Stomach (tissue), 9 donors: ENCODE data around the gene BAIAP2L1. TPM values are rescaled to one million over a fixed set of nuclear protein-coding genes. Genes with fewer than 3 reads are reported as not detected.

Experiments
- DNase-seq, 2 donors: peaks; one replicate each; pipeline versions ENCODE4 v3.0.0 to v3.0.0-alpha.2; 2013 to 2019
- H3K27ac ChIP-seq, 5 donors: fragments of 200-600 bp in 4 of 5; sonication (generic) in 4 of 5; one replicate each; pipeline ENCODE4 v1.5.1; 2013 to 2019; ENCODE audit warnings: mild to moderate bottlenecking in 1 of 5, moderate library complexity in 1 of 5
- H3K27me3 ChIP-seq, 3 donors: fragments of 200-600 bp; sonication (generic); one replicate each; pipeline ENCODE4 v1.5.1; 2017 to 2019; ENCODE audit warnings: mixed run types in 1 of 3
- H3K36me3 ChIP-seq, 4 donors: fragments of 200-600 bp; sonication (generic); 1 replicate in 3 of 4; 2 replicates in 1 of 4; pipeline ENCODE4 v1.5.1; 2016 to 2019
- H3K4me1 ChIP-seq, 4 donors: fragments of 200-600 bp; sonication (generic); one replicate each; pipeline ENCODE4 v1.5.1; 2016 to 2019
- H3K4me3 ChIP-seq, 4 donors: fragments of 200-600 bp; sonication (generic) in 3 of 4; one replicate each; pipeline ENCODE4 v1.5.1; 2016 to 2019; ENCODE audit warnings: mild to moderate bottlenecking in 1 of 4
- H3K9me3 ChIP-seq, 4 donors: fragments of 200-600 bp; sonication (generic); one replicate each; pipeline ENCODE4 v1.5.1; 2016 to 2019
- EP300 ChIP-seq: sonication (generic); formaldehyde crosslinking; IDR thresholded peaks from one replicate; pipeline ENCODE4 v1.6.1; 2017; ENCODE audit warnings: antibody characterized with exemption
- POLR2A ChIP-seq, 4 donors: fragments of 450-650 bp; IDR thresholded peaks; one replicate each; pipeline ENCODE4 v1.6.1; 2016; ENCODE audit warnings: antibody characterized with exemption in 4 of 4, control low read depth in 2 of 4, mild to moderate bottlenecking in 1 of 4, moderate library complexity in 1 of 4
- POLR2AphosphoS5 ChIP-seq, 3 donors: sonication (generic); formaldehyde crosslinking; IDR thresholded peaks; one replicate each; pipeline ENCODE4 v1.6.1; 2016; ENCODE audit warnings: antibody characterized with exemption in 3 of 3
- WGBS, 5 donors: extraction: QIAGEN DNeasy Blood & Tissue Kit in 3 of 5; methylation state at CpG; one replicate each; pipeline versions ENCODE4 v1.1.5 to v1.1.7; 2013 to 2018; 5-methylcytosine and 5-hydroxymethylcytosine counted together
- intact Hi-C: fragments of 100-400 bp; cut with DNase I; formaldehyde crosslinking; loops from one replicate; pipeline ENCODE4 v1.15.1; 2023; ENCODE audit warnings: low total_unique reads
- polyA plus RNA-seq, 3 donors: library from polyadenylated mRNA; stranded (reverse); fragments of 200-250 nt; gene quantifications; one replicate each; pipeline ENCODE4 v1.2.3, GENCODE V29; 2013
- total RNA-seq, 5 donors: library from RNA; depleted of rRNA; stranded (reverse); fragments of >200 nt; gene quantifications; one replicate each; pipeline versions ENCODE4 v1.1.0 to v1.2.3, GENCODE V29; 2014 to 2016
- TF ChIP-seq, protein P1 (sequence below), 7 experiments: fragments of 450-650 bp in 4 of 7; fragments of 200-600 bp in 3 of 7; sonication (generic) in 3 of 7; IDR thresholded peaks; one replicate each; pipeline ENCODE4 v1.5.1; 2016 to 2019; ENCODE audit warnings: antibody characterized with exemption in 7 of 7, control low read depth in 2 of 7, mild to moderate bottlenecking in 1 of 7
- donor health status: healthy with polysubstance abuse.
- donor health status: Bipolar disorder and iron deficiency.
- donor health status: healthy.

The BAIAP2L1 gene
- total and polyA plus RNA-seq, 8 donors: 20.6 to 78.2 (median 50.0) TPM

DNA sequence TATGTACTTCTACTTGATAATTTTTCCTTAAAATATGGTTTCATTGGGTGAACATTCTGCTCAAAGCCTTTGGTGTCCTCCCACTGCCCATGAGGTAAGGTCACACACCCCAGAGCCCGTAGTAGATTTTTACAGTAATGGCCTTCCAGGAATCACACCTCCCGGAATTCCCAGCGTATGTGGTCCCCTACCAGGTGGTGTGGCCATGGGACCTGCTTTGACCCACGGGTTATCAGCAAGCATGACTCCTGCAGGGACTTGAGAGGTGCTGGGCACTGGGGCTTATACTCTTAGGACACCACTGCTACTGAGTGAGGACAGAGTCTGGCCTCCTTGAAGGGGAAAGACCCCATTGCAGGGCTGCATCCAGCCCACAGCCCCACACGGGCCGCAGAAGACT is 42.2 kb downstream of the BAIAP2L1 start:
- Histone ChIP-seq H3K36me3 (no peaks in the 10 kb centered on the region), H3K27me3 (no peaks in the 10 kb centered on the region), H3K27ac (peak overlapping the region in 4 of 5 donors; percentile 13 to 53 (median 26)), H3K9me3 (no peaks in the 10 kb centered on the region), H3K4me1 (peaks cover 23 to 36% (median 31%) of the 10 kb centered on the region in 4 donors), H3K4me3 (no peak overlapping the region)
- no peak for DNase-seq
- whole genome bisulfite sequencing, 5 donors: 89 to 94% (median 90%) methylated on average over 6 of the region's 6 CpGs
- TF ChIP-seq EP300 (no peak), POLR2A (IDR thresholded peaks at IDR 0.05) (no peak), POLR2AphosphoS5 (IDR thresholded peaks at IDR 0.05) (no peak)
- TF ChIP-seq, protein P1, sequence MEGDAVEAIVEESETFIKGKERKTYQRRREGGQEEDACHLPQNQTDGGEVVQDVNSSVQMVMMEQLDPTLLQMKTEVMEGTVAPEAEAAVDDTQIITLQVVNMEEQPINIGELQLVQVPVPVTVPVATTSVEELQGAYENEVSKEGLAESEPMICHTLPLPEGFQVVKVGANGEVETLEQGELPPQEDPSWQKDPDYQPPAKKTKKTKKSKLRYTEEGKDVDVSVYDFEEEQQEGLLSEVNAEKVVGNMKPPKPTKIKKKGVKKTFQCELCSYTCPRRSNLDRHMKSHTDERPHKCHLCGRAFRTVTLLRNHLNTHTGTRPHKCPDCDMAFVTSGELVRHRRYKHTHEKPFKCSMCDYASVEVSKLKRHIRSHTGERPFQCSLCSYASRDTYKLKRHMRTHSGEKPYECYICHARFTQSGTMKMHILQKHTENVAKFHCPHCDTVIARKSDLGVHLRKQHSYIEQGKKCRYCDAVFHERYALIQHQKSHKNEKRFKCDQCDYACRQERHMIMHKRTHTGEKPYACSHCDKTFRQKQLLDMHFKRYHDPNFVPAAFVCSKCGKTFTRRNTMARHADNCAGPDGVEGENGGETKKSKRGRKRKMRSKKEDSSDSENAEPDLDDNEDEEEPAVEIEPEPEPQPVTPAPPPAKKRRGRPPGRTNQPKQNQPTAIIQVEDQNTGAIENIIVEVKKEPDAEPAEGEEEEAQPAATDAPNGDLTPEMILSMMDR (IDR thresholded peaks at IDR 0.05): no peak
- intact Hi-C loops: no loop called here

DNA sequence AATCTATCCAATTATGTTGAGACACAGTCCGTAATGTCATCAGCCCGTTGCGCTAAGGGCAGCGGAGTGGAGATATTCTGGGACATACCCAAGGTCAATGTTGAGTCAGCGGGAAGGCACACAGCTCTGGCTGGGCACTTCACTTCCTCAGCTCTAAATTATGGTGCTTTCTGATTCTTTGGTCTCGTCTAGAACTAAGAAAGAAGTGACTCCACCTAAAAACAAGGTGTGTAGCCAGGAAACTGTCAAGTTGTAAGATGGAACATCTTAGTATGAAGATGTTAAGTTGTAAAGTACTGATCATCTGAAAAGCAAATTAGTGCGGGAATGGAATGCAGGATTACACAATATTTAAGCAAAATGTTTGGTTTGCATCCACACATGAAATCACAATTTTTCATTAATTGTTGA is 43.1 kb downstream of the BAIAP2L1 start:
- 49 to 68% (median 62%) methylated on average over 7 of the region's 7 CpGs for WGBS, 5 donors

DNA sequence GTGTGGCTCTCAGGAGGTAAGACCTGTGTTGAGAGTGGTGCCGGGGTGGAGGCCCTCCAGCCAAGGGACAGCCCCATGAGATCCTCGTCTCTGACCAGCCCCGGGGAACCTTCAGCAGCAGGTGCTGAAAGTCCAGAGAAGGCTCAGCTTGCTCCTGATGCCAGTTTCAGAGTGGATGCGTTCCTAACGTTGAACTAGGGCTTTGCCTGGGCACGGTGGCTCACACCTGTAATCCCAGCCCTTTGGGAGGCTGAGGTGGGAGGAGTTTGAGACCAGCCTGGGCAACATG is 45.7 kb downstream of the BAIAP2L1 start:
- WGBS, 5 donors: 60 to 85% (median 78%) methylated on average over 5 to 6 of the region's 6 CpGs

More for the DNA sequence above, 43.1 kb downstream of the BAIAP2L1 start:
- no peaks in the 10 kb centered on the region for H3K36me3 ChIP-seq
- intact Hi-C loops: no loop called here
- DNase-seq: peak in 1 of 2 donors; percentile 56
- H3K4me1 ChIP-seq: peaks cover 25 to 31% (median 28%) of the 10 kb centered on the region in 4 donors
- H3K9me3 ChIP-seq: no peaks in the 10 kb centered on the region
- peak overlapping the region in 1 of 5 donors; percentile 42 for H3K27ac ChIP-seq
- no peak overlapping the region for H3K4me3 ChIP-seq
- H3K27me3 ChIP-seq: no peaks in the 10 kb centered on the region
- TF ChIP-seq POLR2A (IDR thresholded peaks at IDR 0.05) (no peak), POLR2AphosphoS5 (IDR thresholded peaks at IDR 0.05) (peak in 2 of 3 donors; percentile 21 to 38)

DNA sequence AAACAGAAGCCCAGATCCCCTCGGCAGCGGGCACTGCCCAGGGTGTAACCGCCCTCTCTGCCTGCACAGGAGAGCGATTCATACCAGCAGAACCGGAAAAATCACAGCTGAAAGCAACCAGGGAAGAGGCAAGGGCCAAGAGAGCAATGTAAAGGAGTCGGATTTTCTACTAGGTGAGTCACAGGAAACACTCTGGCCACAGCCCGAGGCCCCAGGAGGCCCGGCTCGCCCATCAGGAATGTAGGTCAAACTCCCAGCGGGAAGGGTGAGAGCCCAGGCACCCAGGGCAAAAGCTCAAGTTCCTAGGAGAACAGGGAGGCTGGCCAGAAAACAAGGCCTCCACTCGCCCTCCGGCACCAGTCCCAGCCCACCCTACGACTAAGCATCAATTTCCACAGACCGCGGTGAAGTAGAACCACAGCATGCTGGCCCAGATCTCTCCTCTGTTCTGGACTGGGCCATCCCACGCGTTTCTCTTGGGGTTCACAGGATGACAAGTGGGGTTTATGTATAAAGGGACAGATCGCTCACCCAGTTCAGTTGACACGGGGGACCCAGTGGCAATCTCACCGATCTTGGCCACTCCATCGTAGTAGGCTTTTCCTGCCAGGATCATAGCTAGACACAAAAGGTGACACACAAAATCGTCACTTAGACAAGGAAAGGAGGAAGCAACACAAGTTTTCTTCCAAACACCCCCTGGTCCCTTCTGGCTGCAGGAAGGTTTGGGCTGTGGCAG is 46.2 kb downstream of the BAIAP2L1 start:
- Histone ChIP-seq H3K27me3 (no peaks in the 10 kb centered on the region), H3K9me3 (no peaks in the 10 kb centered on the region), H3K36me3 (no peaks in the 10 kb centered on the region), H3K27ac (peak overlapping the region; percentile 76 to 85 (median 81)), H3K4me3 (no peak overlapping the region), H3K4me1 (peaks cover 9 to 30% (median 22%) of the 10 kb centered on the region in 4 donors)
- WGBS, 5 donors: 46 to 59% (median 52%) methylated on average over 18 to 22 of the region's 22 CpGs
- intact Hi-C loops: no loop called here
- peak; percentile 80 to 84 for DNase-seq
- no peak for TF ChIP-seq EP300
- peak in 2 of 3 donors; percentile 37 to 85 for TF ChIP-seq POLR2AphosphoS5 (IDR thresholded peaks at IDR 0.05)

More for the DNA sequence above, 45.7 kb downstream of the BAIAP2L1 start:
- Histone ChIP-seq H3K4me1 (peaks cover 13 to 34% (median 24%) of the 10 kb centered on the region in 4 donors), H3K27me3 (no peaks in the 10 kb centered on the region), H3K36me3 (no peaks in the 10 kb centered on the region), H3K9me3 (no peaks in the 10 kb centered on the region), H3K4me3 (no peak overlapping the region), H3K27ac (peak overlapping the region; percentile 76 to 85 (median 81))
- intact Hi-C loops: no loop called here
- no peak for DNase-seq
- TF ChIP-seq EP300 (no peak), POLR2A (IDR thresholded peaks at IDR 0.05) (no peak)

DNA sequence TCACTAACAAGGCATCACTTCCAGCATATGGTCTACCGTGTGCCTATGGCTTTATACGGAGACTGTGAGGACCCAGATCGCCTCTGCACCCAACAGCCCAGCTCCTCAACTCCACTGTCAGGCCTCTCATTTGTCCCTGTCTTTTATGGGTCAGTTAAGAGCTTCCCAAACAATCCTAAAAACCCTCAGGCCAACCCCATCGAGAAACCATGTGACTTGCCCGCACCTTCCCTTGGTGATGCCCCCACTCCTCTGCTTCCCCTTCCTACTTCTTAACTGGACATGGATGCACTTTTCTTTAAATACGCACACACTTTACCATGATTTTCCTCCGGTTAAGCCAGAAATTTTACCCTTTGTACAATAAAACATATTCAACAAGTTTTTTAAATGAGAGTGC is 46.8 kb downstream of the BAIAP2L1 start:
- no peak for TF ChIP-seq POLR2A (IDR thresholded peaks at IDR 0.05)
- TF ChIP-seq, protein P1 (IDR thresholded peaks at IDR 0.05): no peak
- TF ChIP-seq EP300: no peak
- TF ChIP-seq POLR2AphosphoS5 (IDR thresholded peaks at IDR 0.05): no peak
- peak overlapping the region; percentile 76 to 85 (median 81) for H3K27ac ChIP-seq
- no peaks in the 10 kb centered on the region for H3K36me3 ChIP-seq
- no peak for DNase-seq
- H3K4me1 ChIP-seq: peaks cover 12 to 30% (median 25%) of the 10 kb centered on the region in 4 donors
- WGBS, 5 donors: 57 to 66% (median 60%) methylated on average over 7 of the region's 7 CpGs
- H3K9me3 ChIP-seq: no peaks in the 10 kb centered on the region
- no peak overlapping the region for H3K4me3 ChIP-seq
- intact Hi-C loops: no loop called here
- H3K27me3 ChIP-seq: no peaks in the 10 kb centered on the region

DNA sequence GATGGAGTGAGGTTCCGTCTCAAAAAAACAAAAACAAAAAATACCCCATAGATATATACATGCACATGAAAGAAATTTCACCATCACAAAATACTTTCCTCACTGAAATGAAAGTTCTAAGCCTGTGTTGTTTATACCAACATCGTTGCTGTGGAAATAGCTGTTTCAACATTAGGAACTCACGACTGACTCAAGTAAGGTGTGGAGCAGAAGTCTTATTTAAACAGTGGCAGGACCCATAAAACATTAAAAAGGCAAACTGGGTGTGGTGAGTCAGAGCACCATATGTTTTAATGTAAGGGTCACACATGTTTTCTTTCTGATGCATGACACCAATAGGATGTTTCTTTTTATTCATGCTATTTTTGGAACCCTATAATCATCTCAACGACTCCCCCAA is 48.3 kb downstream of the BAIAP2L1 start:
- H3K27me3 ChIP-seq: no peaks in the 10 kb centered on the region
- intact Hi-C loops: no loop called here
- H3K36me3 ChIP-seq: no peaks in the 10 kb centered on the region
- no peak overlapping the region for H3K4me3 ChIP-seq
- H3K27ac ChIP-seq: peak overlapping the region in 4 of 5 donors; percentile 24 to 70 (median 45)
- no peaks in the 10 kb centered on the region for H3K9me3 ChIP-seq
- peak in 1 of 2 donors; percentile 88 for DNase-seq
- 28 to 48% (median 35%) methylated on average over 4 of the region's 4 CpGs for WGBS, 5 donors
- peak in 1 of 3 donors; percentile 18 for TF ChIP-seq POLR2AphosphoS5 (IDR thresholded peaks at IDR 0.05)
- TF ChIP-seq POLR2A (IDR thresholded peaks at IDR 0.05): no peak
- H3K4me1 ChIP-seq: peaks cover 16 to 35% (median 29%) of the 10 kb centered on the region in 4 donors
